Measurements from ENCODE around the gene SETMAR. TPM values are rescaled to one million over a fixed set of nuclear protein-coding genes. Genes with fewer than 3 reads are reported as not detected.
A peak's percentile ranks its signal among the peaks of the same experiment; 100 is the strongest.

The SETMAR gene
- total RNA-seq, 2 donors from 2014 or later = 7.4 to 9.6 TPM

GRCh38 chr3:4343258-4343657 lies 40.1 kb downstream of the SETMAR start:
- Mint-ChIP-seq H3K36me3 (ENCODE audit: low read depth) (peaks cover 11% of the 10 kb centered on the region), H3K27me3 (no peaks in the 10 kb centered on the region), H3K27ac (no peak overlapping the region), H3K4me3 (no peak overlapping the region), H3K4me1 (peaks cover 20% of the 10 kb centered on the region)
- H3K9me3 ChIP-seq (ENCODE audit: control insufficient read depth, low read length, poor library complexity, severe bottlenecking) = no peaks in the 10 kb centered on the region
- ATAC-seq (no peak), DNase-seq (no peak)

- no peaks in the 10 kb centered on the region for H3K9me3 ChIP-seq (ENCODE audit: control insufficient read depth, low read length, poor library complexity, severe bottlenecking)
- peaks cover 17% of the 10 kb centered on the region for H3K4me1 Mint-ChIP-seq
- H3K4me3 Mint-ChIP-seq = peak overlapping the region; percentile 74
- ATAC-seq = peak; percentile 95
- no peaks in the 10 kb centered on the region for H3K27me3 Mint-ChIP-seq
- peak; percentile 9 to 20 (median 13) for DNase-seq
- peaks cover 2% of the 10 kb centered on the region for H3K36me3 Mint-ChIP-seq (ENCODE audit: low read depth)
- peak overlapping the region; percentile 60 for H3K27ac Mint-ChIP-seq
Measured at GRCh38 chr3:4350789-4351163, 47.6 kb downstream of the SETMAR start.

- Mint-ChIP-seq H3K4me1 (peaks cover 17% of the 10 kb centered on the region), H3K27me3 (no peaks in the 10 kb centered on the region), H3K27ac (peak overlapping the region; percentile 60), H3K36me3 (ENCODE audit: low read depth) (peaks cover 2% of the 10 kb centered on the region), H3K4me3 (peak overlapping the region; percentile 76)
- no peaks in the 10 kb centered on the region for H3K9me3 ChIP-seq (ENCODE audit: control insufficient read depth, low read length, poor library complexity, severe bottlenecking)
- ATAC-seq (peak; percentile 57), DNase-seq (no peak)
Measured at GRCh38 chr3:4351164-4351855, 48.1 kb downstream of the SETMAR start.

- ATAC-seq (no peak), DNase-seq (no peak)
- Mint-ChIP-seq H3K36me3 (ENCODE audit: low read depth) (peaks cover 2% of the 10 kb centered on the region), H3K27ac (peak overlapping the region; percentile 60), H3K27me3 (no peaks in the 10 kb centered on the region), H3K4me1 (peaks cover 13% of the 10 kb centered on the region), H3K4me3 (peak overlapping the region; percentile 76)
- no peaks in the 10 kb centered on the region for H3K9me3 ChIP-seq (ENCODE audit: control insufficient read depth, low read length, poor library complexity, severe bottlenecking)
Measured at GRCh38 chr3:4351872-4352271, 48.7 kb downstream of the SETMAR start.

GRCh38 chr3:4355401-4356219 lies 52.4 kb downstream of the SETMAR start:
- Mint-ChIP-seq H3K36me3 (ENCODE audit: low read depth) (no peaks in the 10 kb centered on the region), H3K4me3 (no peak overlapping the region), H3K27me3 (no peaks in the 10 kb centered on the region), H3K4me1 (peaks cover 13% of the 10 kb centered on the region), H3K27ac (no peak overlapping the region)
- H3K9me3 ChIP-seq (ENCODE audit: control insufficient read depth, low read length, poor library complexity, severe bottlenecking) = no peaks in the 10 kb centered on the region
- ATAC-seq (no peak), DNase-seq (no peak)

- no peak overlapping the region for H3K4me3 Mint-ChIP-seq
- peaks cover 9% of the 10 kb centered on the region for H3K4me1 Mint-ChIP-seq
- DNase-seq (no peak), ATAC-seq (no peak)
- no peaks in the 10 kb centered on the region for H3K36me3 Mint-ChIP-seq (ENCODE audit: low read depth)
- H3K27me3 Mint-ChIP-seq = no peaks in the 10 kb centered on the region
- no peak overlapping the region for H3K27ac Mint-ChIP-seq
- H3K9me3 ChIP-seq (ENCODE audit: control insufficient read depth, low read length, poor library complexity, severe bottlenecking) = no peaks in the 10 kb centered on the region
Measured at GRCh38 chr3:4356220-4356540, 53.0 kb downstream of the SETMAR start.

- no peaks in the 10 kb centered on the region for H3K9me3 ChIP-seq (ENCODE audit: control insufficient read depth, low read length, poor library complexity, severe bottlenecking)
- Mint-ChIP-seq H3K4me3 (no peak overlapping the region), H3K36me3 (ENCODE audit: low read depth) (no peaks in the 10 kb centered on the region), H3K27me3 (no peaks in the 10 kb centered on the region), H3K27ac (no peak overlapping the region), H3K4me1 (peaks cover 7% of the 10 kb centered on the region)
- DNase-seq (no peak), ATAC-seq (no peak)
Measured at GRCh38 chr3:4356546-4357410, 53.6 kb downstream of the SETMAR start.

GRCh38 chr3:4358273-4358672 lies 55.1 kb downstream of the SETMAR start:
- H3K9me3 ChIP-seq (ENCODE audit: control insufficient read depth, low read length, poor library complexity, severe bottlenecking) = no peaks in the 10 kb centered on the region
- DNase-seq (no peak), ATAC-seq (no peak)
- no peaks in the 10 kb centered on the region for H3K27me3 Mint-ChIP-seq
- peaks cover 2% of the 10 kb centered on the region for H3K4me1 Mint-ChIP-seq
- no peaks in the 10 kb centered on the region for H3K36me3 Mint-ChIP-seq (ENCODE audit: low read depth)
- H3K4me3 Mint-ChIP-seq = no peak overlapping the region
- no peak overlapping the region for H3K27ac Mint-ChIP-seq

- Mint-ChIP-seq H3K4me1 (no peaks in the 10 kb centered on the region), H3K36me3 (ENCODE audit: low read depth) (no peaks in the 10 kb centered on the region), H3K4me3 (no peak overlapping the region), H3K27ac (no peak overlapping the region), H3K27me3 (no peaks in the 10 kb centered on the region)
- no peaks in the 10 kb centered on the region for H3K9me3 ChIP-seq (ENCODE audit: control insufficient read depth, low read length, poor library complexity, severe bottlenecking)
- DNase-seq (no peak), ATAC-seq (no peak)
Measured at GRCh38 chr3:4359805-4360502, 56.8 kb downstream of the SETMAR start.

- H3K4me3 Mint-ChIP-seq = no peak overlapping the region
- no peaks in the 10 kb centered on the region for H3K36me3 Mint-ChIP-seq (ENCODE audit: low read depth)
- H3K4me1 Mint-ChIP-seq = no peaks in the 10 kb centered on the region
- no peak for DNase-seq
- no peak for ATAC-seq
- no peaks in the 10 kb centered on the region for H3K27me3 Mint-ChIP-seq
- H3K27ac Mint-ChIP-seq = no peak overlapping the region
- H3K9me3 ChIP-seq (ENCODE audit: control insufficient read depth, low read length, poor library complexity, severe bottlenecking) = no peaks in the 10 kb centered on the region
Measured at GRCh38 chr3:4360817-4361216, 57.6 kb downstream of the SETMAR start.

GRCh38 chr3:4362523-4362922 lies 59.4 kb downstream of the SETMAR start:
- H3K36me3 Mint-ChIP-seq (ENCODE audit: low read depth) = no peaks in the 10 kb centered on the region
- peak overlapping the region; percentile 57 for H3K27ac Mint-ChIP-seq

More at GRCh38 chr3:4362523-4362922, 59.4 kb downstream of the SETMAR start:
- H3K9me3 ChIP-seq (ENCODE audit: control insufficient read depth, low read length, poor library complexity, severe bottlenecking) = no peaks in the 10 kb centered on the region
- Mint-ChIP-seq H3K4me3 (no peak overlapping the region), H3K27me3 (no peaks in the 10 kb centered on the region), H3K4me1 (no peaks in the 10 kb centered on the region)
- no peak for DNase-seq
- ATAC-seq = no peak

All from T-helper 17 cell (primary cell).